T-helper 2 cell (primary cell): ENCODE results near the gene PLEKHG4B.
"Not testable (repeated sequence)": the region's sequence is repeated elsewhere in the genome, so short reads cannot be mapped to it uniquely, and the experiment has no call there.

Experiments used
- DNase-seq, 5 experiments: peaks; one replicate each; pipeline versions ENCODE4 v3.0.0 to v3.0.0-alpha.2; 2012 to 2022

Gene PLEKHG4B

GRCh38 chr5:191036-191948 lies 99.3 kb downstream of the PLEKHG4B start, which contains the start of gene LRRC14B:
TSS of gene LRRC14B (plus strand) at chr5:191495. CDS start at chr5:191539, 44 bp downstream.
- no peak for DNase-seq

- DNase-seq, result no peak
Measured at GRCh38 chr5:191949-192690, 100.2 kb downstream of the PLEKHG4B start.

- DNase-seq, result no peak
Measured at GRCh38 chr5:192691-192969, 100.7 kb downstream of the PLEKHG4B start.

GRCh38 chr5:192970-193831 lies 101.2 kb downstream of the PLEKHG4B start:
- no peak for DNase-seq

GRCh38 chr5:194102-194501 lies 102.1 kb downstream of the PLEKHG4B start:
- DNase-seq, result no peak

- DNase-seq, result no peak
Measured at GRCh38 chr5:194603-195209, 102.7 kb downstream of the PLEKHG4B start.

- no peak for DNase-seq
Measured at GRCh38 chr5:195401-196160, 103.6 kb downstream of the PLEKHG4B start.

- no peak for DNase-seq
Measured at GRCh38 chr5:196350-196749, 104.4 kb downstream of the PLEKHG4B start.

- not testable (repeated sequence) for DNase-seq
Measured at GRCh38 chr5:197031-197430, 105.1 kb downstream of the PLEKHG4B start.

- DNase-seq, result no peak
Measured at GRCh38 chr5:197892-198489, 106.0 kb downstream of the PLEKHG4B start.

- no peak for DNase-seq
Measured at GRCh38 chr5:198516-199196, 106.7 kb downstream of the PLEKHG4B start.

GRCh38 chr5:199197-199949 lies 107.4 kb downstream of the PLEKHG4B start:
- DNase-seq, result no peak

- no peak for DNase-seq
Measured at GRCh38 chr5:199950-200645, 108.1 kb downstream of the PLEKHG4B start.

GRCh38 chr5:200985-201384 lies 109.0 kb downstream of the PLEKHG4B start:
- DNase-seq, result no peak

- DNase-seq, result no peak
Measured at GRCh38 chr5:201672-202071, 109.7 kb downstream of the PLEKHG4B start.

GRCh38 chr5:203246-203930 lies 111.4 kb downstream of the PLEKHG4B start:
- DNase-seq, result no peak

GRCh38 chr5:204001-204400 lies 112.0 kb downstream of the PLEKHG4B start:
- DNase-seq, result no peak

GRCh38 chr5:204462-204861 lies 112.5 kb downstream of the PLEKHG4B start:
- no peak for DNase-seq
